Stomach (tissue), 9 donors: Measurements from ENCODE around the gene SEPTIN12. TPM values are rescaled to one million over a fixed set of nuclear protein-coding genes. Genes with fewer than 3 reads are reported as not detected.
A peak's percentile ranks its signal among the peaks of the same experiment; 100 is the strongest.

ENCODE experiments used
- DNase-seq, 2 donors: peaks; one replicate each; pipeline versions ENCODE4 v3.0.0 to v3.0.0-alpha.2; 2013 to 2019
- H3K27ac ChIP-seq, 5 donors: fragments of 200-600 bp in 4 of 5; sonication (generic) in 4 of 5; one replicate each; pipeline ENCODE4 v1.5.1; 2013 to 2019; ENCODE audit warnings: mild to moderate bottlenecking in 1 of 5, moderate library complexity in 1 of 5
- H3K27me3 ChIP-seq, 3 donors: fragments of 200-600 bp; sonication (generic); one replicate each; pipeline ENCODE4 v1.5.1; 2017 to 2019; ENCODE audit warnings: mixed run types in 1 of 3
- H3K36me3 ChIP-seq, 4 donors: fragments of 200-600 bp; sonication (generic); 1 replicate in 3 of 4; 2 replicates in 1 of 4; pipeline ENCODE4 v1.5.1; 2016 to 2019
- H3K4me1 ChIP-seq, 4 donors: fragments of 200-600 bp; sonication (generic); one replicate each; pipeline ENCODE4 v1.5.1; 2016 to 2019
- H3K4me3 ChIP-seq, 4 donors: fragments of 200-600 bp; sonication (generic) in 3 of 4; one replicate each; pipeline ENCODE4 v1.5.1; 2016 to 2019; ENCODE audit warnings: mild to moderate bottlenecking in 1 of 4
- H3K9me3 ChIP-seq, 4 donors: fragments of 200-600 bp; sonication (generic); one replicate each; pipeline ENCODE4 v1.5.1; 2016 to 2019
- EP300 ChIP-seq: sonication (generic); formaldehyde crosslinking; IDR thresholded peaks from one replicate; pipeline ENCODE4 v1.6.1; 2017; ENCODE audit warnings: antibody characterized with exemption
- POLR2A ChIP-seq, 4 donors: fragments of 450-650 bp; IDR thresholded peaks; one replicate each; pipeline ENCODE4 v1.6.1; 2016; ENCODE audit warnings: antibody characterized with exemption in 4 of 4, control low read depth in 2 of 4, mild to moderate bottlenecking in 1 of 4, moderate library complexity in 1 of 4
- POLR2AphosphoS5 ChIP-seq, 3 donors: sonication (generic); formaldehyde crosslinking; IDR thresholded peaks; one replicate each; pipeline ENCODE4 v1.6.1; 2016; ENCODE audit warnings: antibody characterized with exemption in 3 of 3
- WGBS, 5 donors: extraction: QIAGEN DNeasy Blood & Tissue Kit in 3 of 5; methylation state at CpG; one replicate each; pipeline versions ENCODE4 v1.1.5 to v1.1.7; 2013 to 2018; 5-methylcytosine and 5-hydroxymethylcytosine counted together
- intact Hi-C: fragments of 100-400 bp; cut with DNase I; formaldehyde crosslinking; loops from one replicate; pipeline ENCODE4 v1.15.1; 2023; ENCODE audit warnings: low total_unique reads
- polyA plus RNA-seq, 3 donors: library from polyadenylated mRNA; stranded (reverse); fragments of 200-250 nt; gene quantifications; one replicate each; pipeline ENCODE4 v1.2.3, GENCODE V29; 2013
- total RNA-seq, 5 donors: library from RNA; depleted of rRNA; stranded (reverse); fragments of >200 nt; gene quantifications; one replicate each; pipeline versions ENCODE4 v1.1.0 to v1.2.3, GENCODE V29; 2014 to 2016
- TF ChIP-seq, protein P1 (sequence below), 7 experiments: fragments of 450-650 bp in 4 of 7; fragments of 200-600 bp in 3 of 7; sonication (generic) in 3 of 7; IDR thresholded peaks; one replicate each; pipeline ENCODE4 v1.5.1; 2016 to 2019; ENCODE audit warnings: antibody characterized with exemption in 7 of 7, control low read depth in 2 of 7, mild to moderate bottlenecking in 1 of 7
- donor health status: healthy with polysubstance abuse.
- donor health status: Bipolar disorder and iron deficiency.
- donor health status: healthy.

The SEPTIN12 gene
- total and polyA plus RNA-seq, 8 donors, result not detected

DNA sequence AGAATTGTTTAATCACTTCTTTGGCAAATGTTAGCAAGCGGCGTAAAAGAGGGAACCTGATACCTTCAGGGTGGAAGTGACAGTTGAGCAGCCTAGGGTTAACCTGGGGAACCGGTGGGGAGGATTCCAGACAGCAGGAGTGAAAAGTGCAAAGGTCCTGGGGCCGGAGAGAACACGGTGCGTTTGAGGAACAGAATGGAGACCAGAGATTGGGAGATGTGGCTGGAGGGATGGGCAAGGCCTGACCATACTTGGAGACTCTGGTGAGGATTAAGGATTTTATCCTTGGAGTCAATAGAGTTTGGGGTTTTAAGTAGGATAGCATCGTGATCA, 18.9 kb downstream of the SEPTIN12 start:
- no peak for DNase-seq
- H3K36me3 ChIP-seq, result peaks cover under 1 to 15% (median 14%) of the 10 kb centered on the region in 4 donors
- peak overlapping the region in 3 of 4 donors; percentile 87 to 100 (median 96) for H3K4me3 ChIP-seq
- no peak for TF ChIP-seq POLR2AphosphoS5 (IDR thresholded peaks at IDR 0.05)
- TF ChIP-seq, protein P1, sequence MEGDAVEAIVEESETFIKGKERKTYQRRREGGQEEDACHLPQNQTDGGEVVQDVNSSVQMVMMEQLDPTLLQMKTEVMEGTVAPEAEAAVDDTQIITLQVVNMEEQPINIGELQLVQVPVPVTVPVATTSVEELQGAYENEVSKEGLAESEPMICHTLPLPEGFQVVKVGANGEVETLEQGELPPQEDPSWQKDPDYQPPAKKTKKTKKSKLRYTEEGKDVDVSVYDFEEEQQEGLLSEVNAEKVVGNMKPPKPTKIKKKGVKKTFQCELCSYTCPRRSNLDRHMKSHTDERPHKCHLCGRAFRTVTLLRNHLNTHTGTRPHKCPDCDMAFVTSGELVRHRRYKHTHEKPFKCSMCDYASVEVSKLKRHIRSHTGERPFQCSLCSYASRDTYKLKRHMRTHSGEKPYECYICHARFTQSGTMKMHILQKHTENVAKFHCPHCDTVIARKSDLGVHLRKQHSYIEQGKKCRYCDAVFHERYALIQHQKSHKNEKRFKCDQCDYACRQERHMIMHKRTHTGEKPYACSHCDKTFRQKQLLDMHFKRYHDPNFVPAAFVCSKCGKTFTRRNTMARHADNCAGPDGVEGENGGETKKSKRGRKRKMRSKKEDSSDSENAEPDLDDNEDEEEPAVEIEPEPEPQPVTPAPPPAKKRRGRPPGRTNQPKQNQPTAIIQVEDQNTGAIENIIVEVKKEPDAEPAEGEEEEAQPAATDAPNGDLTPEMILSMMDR (IDR thresholded peaks at IDR 0.05), result no peak
- no peak for TF ChIP-seq EP300
- no peak for TF ChIP-seq POLR2A (IDR thresholded peaks at IDR 0.05)
- H3K9me3 ChIP-seq, result no peaks in the 10 kb centered on the region
- H3K27me3 ChIP-seq, result no peaks in the 10 kb centered on the region
- peaks cover 24 to 41% (median 39%) of the 10 kb centered on the region in 4 donors for H3K4me1 ChIP-seq
- 47 to 55% (median 53%) methylated on average over 7 of the region's 7 CpGs for WGBS, 5 donors
- intact Hi-C loops, result no loop called here
- H3K27ac ChIP-seq, result peak overlapping the region in 4 of 5 donors; percentile 90 to 94 (median 92)

DNA sequence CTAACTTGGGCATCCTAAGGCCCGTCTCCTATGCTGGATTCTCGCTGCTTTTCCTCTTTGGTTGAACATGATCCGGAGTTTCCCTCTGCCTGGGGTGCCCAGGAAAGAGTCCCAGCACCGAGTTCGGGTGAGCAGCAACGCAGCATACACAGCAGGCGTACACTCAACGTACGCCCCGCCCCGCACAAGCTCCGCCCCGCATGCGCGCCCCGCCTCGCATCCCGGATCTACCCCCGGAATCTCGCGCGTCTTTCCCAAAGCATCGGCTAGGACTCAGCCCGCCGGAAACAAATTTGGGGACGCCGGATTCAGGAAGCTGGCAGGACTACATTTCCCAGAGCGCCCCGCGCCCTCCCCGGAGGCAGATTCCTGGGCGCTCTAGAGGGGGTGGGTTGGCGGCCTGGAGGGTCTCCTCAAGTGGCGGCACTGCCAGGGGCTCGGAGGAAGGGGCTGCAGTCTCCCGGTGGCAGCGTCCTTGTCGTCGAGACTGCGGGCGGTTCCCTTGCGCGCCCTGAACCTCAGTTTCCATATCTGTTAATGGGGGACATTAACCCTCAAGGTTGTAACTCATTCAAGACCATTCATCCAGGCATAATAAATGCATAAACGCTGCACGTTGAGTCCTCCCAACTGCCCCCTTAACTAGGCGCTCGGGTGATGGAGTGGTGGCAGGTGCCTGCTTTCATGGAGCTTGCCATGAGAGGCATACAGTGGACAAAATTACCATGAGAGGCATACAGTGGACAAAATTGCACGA, 19.4 kb downstream of the SEPTIN12 start:
- Histone ChIP-seq H3K9me3 (no peaks in the 10 kb centered on the region), H3K4me3 (peak overlapping the region; percentile 87 to 100 (median 98)), H3K27me3 (no peaks in the 10 kb centered on the region), H3K36me3 (peaks cover 6 to 20% (median 19%) of the 10 kb centered on the region in 4 donors), H3K27ac (peak overlapping the region; percentile 88 to 94 (median 92)), H3K4me1 (peaks cover 24 to 44% (median 43%) of the 10 kb centered on the region in 4 donors)
- WGBS, 5 donors, result 3 to 9% (median 4%) methylated on average over 10 to 48 of the region's 48 CpGs
- TF ChIP-seq, protein P1 (IDR thresholded peaks at IDR 0.05), result peak in 1 of 7 experiments; percentile 9
- TF ChIP-seq POLR2AphosphoS5 (IDR thresholded peaks at IDR 0.05) (peak; percentile 57 to 91 (median 85)), POLR2A (IDR thresholded peaks at IDR 0.05) (peak in 1 of 4 donors; percentile 18), EP300 (no peak)
- intact Hi-C loops, result no loop called here
- DNase-seq, result peak; percentile 99

DNA sequence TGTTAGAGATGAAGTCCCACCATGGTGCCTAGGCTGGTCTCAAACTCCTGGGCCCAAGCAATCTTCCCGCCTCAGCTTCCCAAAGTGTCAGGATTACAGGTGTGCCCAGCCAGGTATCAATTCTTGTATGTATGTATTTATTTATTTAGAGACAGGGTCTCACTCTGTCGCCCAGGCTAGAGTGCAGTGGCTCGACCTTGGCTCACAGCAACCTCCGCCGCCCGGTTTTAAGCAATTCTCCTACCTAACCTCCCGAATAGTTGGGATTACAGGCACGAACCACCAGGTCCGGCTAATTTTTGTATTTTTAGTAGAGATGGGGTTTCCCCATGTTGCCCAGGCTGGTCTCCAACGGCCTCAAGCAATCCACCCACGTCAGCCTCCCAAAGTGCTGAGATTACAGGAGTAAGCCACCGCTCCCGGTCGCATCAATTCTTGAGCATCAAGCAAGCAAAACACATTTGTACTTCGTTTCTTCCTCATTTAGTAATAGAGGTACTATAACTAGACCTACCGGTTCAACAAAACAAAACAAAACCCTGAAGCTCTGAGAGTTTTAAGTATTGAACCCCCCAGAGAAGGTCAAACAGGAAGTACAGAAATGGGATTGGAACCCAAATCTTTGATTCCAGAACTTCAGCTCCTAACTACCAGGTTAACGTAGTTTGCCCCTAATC, 20.1 kb downstream of the SEPTIN12 start:
- Histone ChIP-seq H3K36me3 (peaks cover 13 to 27% (median 26%) of the 10 kb centered on the region in 4 donors), H3K4me1 (peaks cover 24 to 49% (median 44%) of the 10 kb centered on the region in 4 donors), H3K4me3 (peak overlapping the region; percentile 87 to 100 (median 98)), H3K27me3 (no peaks in the 10 kb centered on the region), H3K9me3 (no peaks in the 10 kb centered on the region), H3K27ac (peak overlapping the region; percentile 88 to 94 (median 92))
- intact Hi-C loops, result no loop called here
- DNase-seq, result peak in 1 of 2 donors; percentile 53
- TF ChIP-seq POLR2AphosphoS5 (IDR thresholded peaks at IDR 0.05) (no peak), POLR2A (IDR thresholded peaks at IDR 0.05) (no peak), EP300 (no peak)
- TF ChIP-seq, protein P1 (IDR thresholded peaks at IDR 0.05), result no peak
- WGBS, 5 donors, result 30 to 53% (median 37%) methylated on average over 17 of the region's 17 CpGs

DNA sequence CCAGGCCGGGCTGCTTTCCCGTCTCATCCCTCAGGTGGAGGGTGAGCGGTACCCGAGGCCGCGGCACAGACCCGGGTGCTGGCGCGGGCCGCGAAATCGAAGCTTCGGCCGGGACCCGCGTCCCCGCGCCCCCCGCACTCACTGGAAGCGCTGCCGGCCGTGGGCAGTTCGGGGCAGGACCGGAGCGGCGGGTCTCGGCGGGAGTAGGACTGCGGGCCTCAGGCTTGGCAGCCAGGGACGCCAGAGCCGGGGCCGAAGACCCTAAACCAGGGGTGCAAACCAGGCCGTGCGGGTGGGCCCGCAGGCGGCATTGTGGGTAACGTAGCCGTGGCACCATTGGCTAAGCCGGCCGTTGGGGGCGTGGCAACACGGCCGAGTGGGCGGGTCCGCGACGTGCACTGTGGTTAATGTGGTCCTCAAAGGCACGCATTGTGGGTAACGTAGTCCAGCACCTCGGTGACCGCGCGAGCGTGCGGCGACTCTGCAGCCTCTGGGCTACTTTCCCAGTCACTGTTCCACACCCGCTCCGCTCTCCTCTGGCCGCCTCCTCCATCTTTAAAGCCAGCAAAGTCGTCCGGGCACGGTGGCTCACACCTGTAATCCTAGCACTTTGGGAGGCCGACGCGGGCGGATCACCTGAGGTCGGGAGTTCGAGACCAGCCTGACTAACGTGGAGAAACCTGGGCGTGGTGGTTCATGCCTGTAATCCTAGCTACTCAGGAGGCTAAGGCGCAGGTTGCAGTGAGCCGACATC, 21.1 kb downstream of the SEPTIN12 start, which contains the start of gene ZNF500:
Gene ZNF500 (minus strand): TSS at position 288 of the 754 bp plus-strand sequence. CDS start 1,184 bp downstream, outside the sequence.
- peak; percentile 72 to 93 (median 76) for TF ChIP-seq POLR2AphosphoS5 (IDR thresholded peaks at IDR 0.05)
- no peak for TF ChIP-seq POLR2A (IDR thresholded peaks at IDR 0.05)
- Histone ChIP-seq H3K27me3 (no peaks in the 10 kb centered on the region), H3K4me3 (peak within 1 kb of the TSS; percentile 87 to 100 (median 98)), H3K4me1 (peaks cover 24 to 52% (median 45%) of the 10 kb centered on the region in 4 donors), H3K36me3 (peaks cover 18 to 37% (median 36%) of the 10 kb centered on the region in 4 donors), H3K9me3 (no peaks in the 10 kb centered on the region), H3K27ac (peak within 1 kb of the TSS; percentile 90 to 94 (median 92))
- intact Hi-C loops, result no loop called here
- DNase-seq, result peak; percentile 99
- WGBS, 5 donors, result 2 to 4% (median 2%) methylated on average over 60 to 72 of the region's 72 CpGs
